NCI-H2227 (cell line): ENCODE measurements around the gene ZNF121.
"Not testable (repeated sequence)": the region's sequence is repeated elsewhere in the genome, so short reads cannot be mapped to it uniquely, and the experiment has no call there.

Source experiments
- DNase-seq: peaks from one replicate; lab custom pipeline; 2025; ENCODE audit not compliant: unreplicated experiment; lab: John Stamatoyannopoulos, UW

Gene ZNF121

DNA sequence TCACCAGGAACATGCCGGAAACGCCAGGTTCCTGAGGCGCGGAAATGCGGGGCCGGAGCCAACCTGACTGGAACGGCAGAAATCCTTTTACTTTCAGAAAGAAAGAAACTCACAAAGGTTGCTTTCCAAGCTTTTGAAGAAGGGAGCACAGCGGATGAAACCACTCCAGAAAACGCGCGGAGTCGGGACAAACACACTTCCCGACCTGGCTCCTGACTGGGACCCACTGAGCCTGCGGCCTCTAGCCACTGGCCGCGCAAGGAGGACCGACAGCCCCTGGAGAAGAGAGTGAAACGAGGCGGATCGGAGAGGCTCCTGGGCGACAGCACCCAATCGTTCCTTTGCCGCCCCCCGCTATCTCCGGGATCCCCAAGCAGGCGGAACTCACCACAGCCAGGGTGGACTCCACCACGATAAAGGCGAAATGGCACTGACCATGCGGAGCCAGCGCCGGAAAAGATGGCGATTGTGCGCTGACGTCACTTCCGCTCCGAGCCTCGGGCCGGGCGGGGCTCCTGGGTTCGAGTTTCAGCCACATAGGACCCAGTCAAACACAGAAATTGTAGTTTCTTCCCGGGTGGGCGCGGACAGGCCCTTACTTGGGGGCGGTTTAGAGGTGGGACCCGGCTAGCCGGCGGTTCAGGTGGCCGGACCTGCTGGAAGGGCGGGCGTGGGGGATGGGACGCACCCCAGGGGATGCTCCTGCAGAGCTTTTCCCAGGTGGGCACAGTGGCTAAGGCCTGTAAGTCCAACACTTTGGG lies at the start of gene ZNF121:
Gene ZNF121, minus strand, starts transcription at position 432 of the 761 bp plus-strand sequence. CDS start 16,407 bp downstream, outside the sequence.
- DNase-seq: peak; percentile 89

DNA sequence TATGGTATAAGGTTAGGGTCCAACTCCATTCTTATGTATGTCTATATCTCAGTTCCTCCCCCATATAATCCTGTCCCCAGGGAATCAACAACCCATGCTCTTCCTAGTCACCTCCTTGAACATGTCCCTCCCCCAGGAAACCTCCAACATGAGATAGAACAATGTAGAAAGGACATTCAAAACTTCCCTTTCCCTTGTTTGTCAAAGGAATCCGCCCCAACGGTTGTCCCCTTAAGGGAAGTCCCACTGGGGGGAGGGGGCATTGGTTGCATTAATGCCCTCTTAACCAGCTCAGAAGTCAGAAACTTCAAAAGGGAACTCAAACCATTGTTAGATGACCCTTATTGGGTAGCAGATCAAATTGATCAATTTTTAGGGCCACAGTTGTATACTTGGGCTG lies 43.6 kb upstream of the ZNF121 start:
- no peak for DNase-seq

DNA sequence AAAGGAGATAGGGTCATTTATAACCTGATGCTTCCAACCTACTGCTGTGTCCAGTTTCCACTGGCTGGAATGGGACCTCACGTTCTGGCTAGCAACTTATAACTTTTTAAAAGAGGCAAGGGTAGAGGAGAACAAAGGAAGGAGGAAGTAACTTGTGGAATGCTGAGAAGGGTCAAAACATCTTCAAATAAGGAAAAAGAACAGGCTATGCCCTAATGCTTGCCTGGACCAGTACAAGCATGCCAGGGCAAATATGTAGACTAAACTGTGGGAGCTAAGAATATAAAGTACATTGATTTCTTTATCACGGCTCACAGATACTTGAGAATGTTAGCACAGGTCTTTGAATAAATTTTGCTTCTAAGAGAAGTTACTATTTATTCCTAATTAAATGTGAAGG lies 38.2 kb upstream of the ZNF121 start:
- no peak for DNase-seq

DNA sequence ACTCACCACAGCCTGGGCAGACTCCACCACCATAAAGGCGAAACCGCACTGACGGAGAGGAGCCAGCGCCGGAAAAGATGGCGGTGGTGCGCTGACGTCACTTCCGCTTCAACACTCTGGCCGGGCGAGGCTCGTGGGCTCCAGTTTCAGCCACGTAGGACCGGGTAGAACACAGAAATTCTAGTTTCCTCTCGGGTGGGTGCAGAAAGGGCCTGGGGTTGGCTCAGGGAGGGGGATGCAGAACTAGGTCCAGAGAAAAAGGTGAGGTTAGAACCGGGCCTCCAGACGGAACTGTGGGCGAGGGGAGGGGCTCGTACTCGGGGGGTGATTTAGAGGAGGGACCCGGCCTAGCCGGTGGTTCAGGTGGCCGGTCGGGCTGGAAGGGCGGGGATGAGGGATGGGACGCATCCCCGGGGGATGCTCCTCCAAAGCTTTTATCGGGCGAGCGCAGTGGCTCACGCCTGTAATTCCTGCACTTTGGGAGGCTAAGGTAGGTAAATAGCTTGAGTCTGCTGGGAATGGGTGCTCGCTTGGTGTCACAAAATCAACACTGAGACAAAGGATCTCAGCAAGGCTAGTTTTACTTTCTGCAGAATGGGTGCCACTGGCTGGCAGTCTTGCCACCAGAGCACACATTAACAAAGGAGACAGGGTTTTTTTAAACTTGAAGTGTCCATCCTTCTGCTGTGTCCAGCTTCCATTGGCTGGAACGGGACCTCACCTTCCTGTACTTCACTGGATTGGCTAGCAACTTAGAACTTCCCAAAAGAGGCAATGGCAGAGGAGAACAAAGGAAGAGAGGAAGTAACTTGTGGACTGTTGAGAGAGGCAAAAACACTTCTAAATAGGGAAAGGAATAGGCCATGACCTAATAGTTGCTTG lies 37.1 kb upstream of the ZNF121 start, which contains the start of gene ZNF561:
Gene ZNF561, minus strand, starts transcription at position 77 of the 882 bp plus-strand sequence. CDS start 1,776 bp downstream, outside the sequence.
- DNase-seq: peak; percentile 86

DNA sequence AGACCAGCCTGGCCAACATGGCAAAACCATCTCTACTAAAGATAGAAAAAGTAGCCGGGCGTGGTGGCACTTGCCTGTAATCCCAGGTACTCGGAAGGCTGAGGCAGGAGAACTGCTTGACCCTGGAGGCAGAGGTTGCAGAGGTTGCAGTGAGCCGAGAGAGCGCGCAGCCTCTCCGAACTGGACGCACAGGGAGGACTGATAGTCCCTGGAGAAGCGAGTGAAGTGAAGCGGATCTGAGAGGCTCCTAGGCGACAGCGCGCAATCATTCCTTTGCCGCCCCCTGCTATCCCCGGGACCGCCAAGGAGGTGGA lies 36.5 kb upstream of the ZNF121 start:
- no peak for DNase-seq

DNA sequence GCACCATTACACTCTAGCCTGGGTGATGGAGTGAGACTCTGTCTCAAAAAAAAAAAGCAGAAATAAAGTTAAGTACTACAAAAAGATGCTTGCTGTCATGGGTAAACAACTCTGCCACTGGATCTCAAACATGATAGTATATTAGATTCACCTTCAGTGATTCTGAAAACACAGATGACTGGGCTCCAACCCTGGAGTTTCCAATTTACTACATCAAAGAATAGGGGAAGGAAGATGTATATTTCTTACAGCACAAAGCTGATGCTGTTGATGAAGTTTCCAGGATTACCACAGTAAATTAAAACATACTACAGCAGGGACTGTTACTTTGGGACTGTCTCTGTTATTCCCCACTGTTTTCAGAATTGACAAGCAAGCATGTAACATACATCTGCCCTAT lies 31.5 kb upstream of the ZNF121 start:
- no peak for DNase-seq

DNA sequence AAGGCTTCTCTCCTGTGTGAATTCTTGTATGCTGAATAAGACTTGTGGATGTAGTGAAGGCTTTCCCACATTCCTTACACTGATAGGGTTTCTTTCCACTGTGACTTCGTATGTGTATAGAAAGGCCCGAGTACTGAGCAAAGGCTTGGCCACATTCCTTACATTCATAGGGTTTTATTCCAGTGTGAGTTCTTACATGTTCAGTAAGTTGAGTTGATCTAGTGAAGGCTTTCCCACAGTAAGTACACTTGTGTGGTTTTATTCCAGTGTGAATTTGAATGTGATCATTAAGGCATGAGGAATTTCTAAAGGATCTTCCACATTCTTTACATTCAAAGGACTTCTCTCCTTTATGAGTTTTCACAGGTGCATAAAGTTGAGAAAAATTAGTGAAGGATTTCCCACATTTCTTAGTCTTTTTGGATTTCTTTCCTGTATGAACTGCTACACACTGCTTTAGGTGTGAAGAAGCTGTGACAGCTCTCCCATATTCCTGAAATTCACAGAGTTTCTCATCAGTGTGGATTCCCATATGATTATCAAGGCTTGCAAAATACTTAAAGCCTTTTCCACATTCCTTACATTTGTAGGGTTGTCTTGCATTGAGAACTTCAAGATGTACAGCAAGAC lies 26.3 kb upstream of the ZNF121 start:
- no peak for DNase-seq

DNA sequence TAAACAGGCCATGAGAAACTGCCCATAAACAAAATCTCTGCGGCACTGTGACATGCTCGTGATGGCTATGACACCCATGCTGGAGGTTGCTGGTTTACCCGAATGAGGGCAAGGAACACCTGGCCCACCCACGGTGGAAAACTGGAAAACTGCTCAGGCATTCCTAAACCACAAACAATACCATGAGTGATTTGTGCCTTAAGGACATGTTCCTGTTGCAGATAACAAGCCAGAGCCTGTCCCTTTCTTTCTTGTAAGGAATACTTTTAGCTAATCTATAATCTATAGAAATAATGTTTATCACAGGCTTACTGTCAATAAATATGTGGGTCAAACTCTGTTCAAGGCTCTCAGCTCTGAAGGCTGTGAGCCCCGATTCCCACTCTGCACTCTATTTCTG lies 24.6 kb upstream of the ZNF121 start:
- no peak for DNase-seq

DNA sequence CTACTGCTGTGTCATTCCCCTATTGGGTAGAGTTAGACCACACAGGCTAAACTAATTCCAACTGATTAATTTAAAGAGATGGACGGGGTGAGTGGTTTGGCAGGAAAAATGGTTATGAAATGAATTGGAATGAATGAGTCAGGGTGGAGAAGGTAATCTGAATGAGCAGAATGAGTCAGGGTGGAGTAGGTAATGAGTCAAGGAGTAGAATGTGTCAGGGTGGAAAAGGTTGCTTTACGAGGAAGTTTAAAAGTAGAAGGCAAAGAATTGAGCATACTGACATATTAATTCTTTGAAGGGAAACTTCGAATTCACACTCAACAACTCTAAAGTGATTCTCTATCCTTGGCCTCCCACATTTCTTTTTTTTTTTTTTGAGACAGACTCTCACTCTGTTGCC lies 12.7 kb upstream of the ZNF121 start:
- no peak for DNase-seq

DNA sequence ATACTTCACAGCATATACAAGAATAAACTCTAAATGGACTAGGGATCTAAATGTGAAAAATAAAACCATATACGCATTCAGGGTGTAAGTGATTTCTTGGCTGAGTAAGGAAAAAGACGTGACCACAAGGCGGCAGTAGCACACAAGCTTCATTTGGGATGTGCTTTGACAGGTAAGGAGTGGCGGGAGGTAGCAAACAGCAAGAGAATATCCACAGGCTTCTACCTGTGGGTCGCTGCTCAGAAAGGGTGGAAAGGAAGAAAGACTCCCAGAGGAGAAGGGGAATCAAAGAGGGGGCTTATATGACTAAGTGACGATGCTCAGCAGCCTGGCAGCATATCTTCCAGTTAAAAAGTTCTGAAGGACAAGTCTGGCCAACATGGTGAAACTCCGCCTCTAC lies 2.5 kb upstream of the ZNF121 start:
- peak; percentile 37 for DNase-seq

DNA sequence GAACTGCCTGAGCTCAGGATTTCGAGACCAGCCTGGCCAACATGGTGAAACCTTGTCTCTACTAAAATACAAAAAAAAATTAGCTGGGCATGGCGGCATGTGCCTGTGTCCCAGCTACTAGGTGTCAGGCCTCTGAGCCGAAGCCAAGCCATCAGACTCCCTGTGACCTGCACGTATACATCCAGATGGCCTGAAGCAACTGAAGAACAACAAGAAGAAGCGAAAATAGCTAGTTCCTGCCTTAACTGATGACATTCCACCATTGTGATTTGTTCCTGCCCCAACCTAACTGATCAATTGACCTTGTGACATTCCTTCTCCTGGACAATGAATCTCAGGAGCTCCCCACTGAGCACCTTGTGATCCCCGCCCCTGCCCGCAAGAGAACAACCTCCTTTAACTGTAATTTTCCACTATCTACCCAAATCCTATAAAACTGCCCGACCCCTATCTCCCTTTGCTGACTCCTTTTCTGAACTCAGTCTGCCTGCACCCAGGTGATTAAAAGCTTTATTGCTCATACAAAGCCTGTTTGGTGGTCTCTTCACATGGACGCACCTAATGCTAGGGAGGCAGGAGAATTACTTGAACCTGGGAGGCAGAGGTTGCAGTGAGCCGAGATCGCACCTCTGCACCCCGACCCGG lies 2.1 kb downstream of the ZNF121 start:
- not testable (repeated sequence) for DNase-seq

DNA sequence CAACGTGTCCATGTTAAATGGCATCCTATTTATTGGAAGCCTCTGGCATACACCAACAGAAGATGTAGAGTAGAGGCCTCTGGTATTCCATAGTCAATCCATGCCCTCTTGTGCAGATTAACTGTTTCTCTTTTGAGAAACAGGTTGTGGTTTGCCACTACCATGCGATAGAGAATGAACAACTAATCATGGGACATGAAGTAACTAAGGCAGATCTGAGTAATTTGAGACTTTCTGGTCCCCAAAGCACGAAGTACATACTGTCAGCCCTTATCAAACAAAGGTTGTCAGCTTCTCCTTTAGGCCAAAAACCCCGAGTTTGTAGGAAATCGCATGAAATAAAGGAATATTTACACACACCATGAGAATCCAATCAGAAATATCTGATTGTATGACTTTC lies 3.6 kb downstream of the ZNF121 start:
- DNase-seq: no peak

DNA sequence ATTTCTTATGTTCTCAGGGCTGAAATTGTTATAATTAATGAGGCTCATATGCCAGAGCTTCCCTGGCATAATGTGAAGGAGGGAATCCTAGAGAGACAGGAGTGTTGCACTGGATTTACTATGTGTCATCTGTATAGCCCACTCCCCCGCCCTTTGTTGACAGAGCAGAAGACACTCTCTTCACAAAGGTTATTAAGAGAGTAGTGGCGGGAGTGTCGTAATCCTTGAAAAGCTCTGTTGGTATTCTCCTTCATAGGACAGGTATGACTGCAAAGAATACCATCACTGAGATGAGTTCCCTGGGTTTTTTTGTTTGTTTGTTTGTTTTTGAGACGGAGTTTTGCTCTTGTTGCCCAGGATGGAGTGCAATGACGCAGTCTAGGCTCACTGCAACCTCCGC lies 14.0 kb downstream of the ZNF121 start:
- no peak for DNase-seq

DNA sequence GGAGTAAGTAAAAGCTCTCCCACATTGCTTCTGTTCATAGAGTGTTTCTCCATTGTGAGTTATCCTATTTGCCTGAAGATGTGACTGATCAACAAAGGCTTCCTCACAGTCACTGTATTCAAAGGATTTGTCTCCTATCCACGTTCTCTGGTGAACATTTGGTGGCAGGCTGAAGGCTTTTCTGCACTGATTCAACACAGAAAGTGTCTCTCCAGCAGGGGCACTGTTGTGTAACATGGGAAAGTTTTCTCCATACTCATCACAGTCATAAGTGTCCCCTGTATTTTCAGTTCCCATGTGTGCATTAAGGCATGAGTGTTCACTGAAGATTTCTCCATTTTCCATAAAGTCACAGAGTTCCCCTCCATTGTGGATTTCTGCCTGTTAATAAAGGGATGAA lies 17.6 kb downstream of the ZNF121 start:
- DNase-seq: no peak

DNA sequence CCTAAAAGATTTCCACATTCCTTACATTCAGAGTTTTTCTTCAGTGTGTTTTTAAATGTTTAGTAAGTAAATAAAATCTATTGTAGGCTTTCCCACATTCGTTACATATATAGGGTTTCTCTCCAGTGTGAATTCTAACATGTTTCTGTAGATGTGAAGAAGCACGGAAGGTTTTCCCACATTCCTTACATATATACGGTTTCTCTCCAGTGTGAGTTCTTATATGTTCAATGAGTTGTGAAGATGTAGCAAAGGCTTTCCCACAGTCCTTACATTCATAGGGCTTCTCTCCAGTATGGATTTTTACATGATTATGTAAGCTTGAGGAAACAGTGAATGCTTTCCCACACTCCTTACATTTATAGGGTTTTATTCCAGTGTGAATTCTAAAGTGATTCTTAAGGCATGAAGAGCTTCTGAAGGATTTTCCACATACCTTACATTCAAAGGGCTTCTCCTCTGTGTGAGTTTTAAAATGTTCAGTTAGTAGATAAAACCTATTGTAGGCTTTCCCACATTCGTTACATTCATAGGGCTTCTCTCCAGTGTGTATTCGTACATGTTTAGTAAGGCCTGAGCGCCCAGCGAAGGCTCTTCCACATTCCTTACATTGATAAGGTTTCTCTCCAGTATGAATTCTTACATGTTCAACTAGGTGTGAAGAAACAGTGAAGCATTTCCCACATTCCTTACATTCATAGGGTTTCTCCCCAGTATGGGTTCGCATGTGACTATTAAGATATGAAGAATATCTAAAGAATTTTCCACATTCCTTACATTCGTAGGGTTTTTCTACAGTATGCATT lies 18.2 kb downstream of the ZNF121 start:
- peak; percentile 5 for DNase-seq

DNA sequence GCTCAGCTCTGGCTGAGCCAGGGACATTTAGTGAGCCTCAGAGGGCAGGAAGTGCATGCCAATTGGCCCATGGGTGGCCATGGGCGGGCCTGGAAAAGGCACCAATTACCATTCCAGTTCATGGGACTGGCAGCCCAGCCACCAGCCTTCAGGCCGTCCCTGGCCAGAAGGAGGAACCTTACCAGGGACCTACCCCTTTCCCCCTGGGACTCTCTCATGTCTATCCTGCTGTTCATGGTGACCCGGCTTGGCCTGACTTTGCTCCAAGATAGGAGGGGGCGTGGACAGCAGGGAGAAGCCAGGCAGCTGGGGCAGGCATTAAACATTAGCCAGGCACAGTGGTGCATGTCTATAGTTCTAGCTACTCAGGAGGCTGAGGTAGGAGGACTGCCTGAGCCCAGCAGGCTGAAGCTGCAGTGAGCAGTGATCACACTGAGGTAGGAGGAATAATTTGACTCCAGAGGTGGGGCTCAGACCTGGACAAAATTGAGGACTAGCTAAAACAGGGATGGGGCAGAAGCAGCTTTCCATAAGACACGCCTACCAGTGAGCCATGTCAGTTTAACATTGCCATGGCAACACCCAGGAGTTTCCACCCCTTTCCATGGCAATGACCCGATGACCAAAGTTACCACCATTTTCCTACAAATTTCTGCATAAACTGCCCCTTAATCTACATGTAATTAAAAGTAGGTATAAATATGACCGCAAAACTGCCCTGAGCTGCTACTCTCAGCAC lies 31.6 kb downstream of the ZNF121 start:
- DNase-seq: no peak

DNA sequence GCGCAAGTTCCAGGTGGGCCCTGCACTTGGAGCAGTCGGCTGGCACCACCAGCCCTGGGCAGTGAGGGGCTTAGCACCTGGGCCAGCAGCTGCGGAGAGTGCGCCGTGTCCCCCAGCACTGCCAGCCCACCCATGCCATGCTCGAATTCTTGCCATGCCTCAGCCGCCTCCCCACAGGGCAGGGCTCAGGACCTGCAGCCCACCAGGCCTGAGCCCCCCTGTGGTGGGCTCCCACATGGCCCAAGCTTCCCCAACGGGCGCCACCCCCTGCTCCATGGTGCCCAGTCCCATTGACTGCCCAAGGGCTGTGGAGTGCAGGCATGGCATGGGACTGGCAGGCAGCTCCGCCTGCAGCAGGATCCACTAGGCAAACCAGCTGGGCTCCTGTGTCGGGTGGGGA lies 36.4 kb downstream of the ZNF121 start:
- DNase-seq: no peak

DNA sequence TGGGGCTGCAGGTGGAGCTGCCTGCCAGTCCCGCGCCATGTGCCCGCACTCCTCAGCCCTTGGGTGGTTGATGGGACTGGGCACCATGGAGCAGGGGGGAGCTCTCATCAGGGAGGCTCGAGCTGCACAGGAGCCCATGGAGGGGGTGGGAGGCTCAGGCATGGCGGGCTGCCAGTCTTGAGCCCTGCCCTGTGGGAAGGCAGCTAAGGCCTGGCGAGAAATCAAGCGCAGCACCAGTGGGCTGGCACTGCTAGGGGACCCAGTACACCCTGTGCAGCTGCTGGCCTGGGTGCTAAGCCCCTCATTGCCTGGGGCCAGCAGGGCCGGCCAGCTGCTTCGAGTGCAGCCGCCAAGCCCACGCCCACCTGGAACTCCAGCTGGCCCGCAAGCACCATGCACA lies 43.0 kb downstream of the ZNF121 start:
- DNase-seq: not testable (repeated sequence)

DNA sequence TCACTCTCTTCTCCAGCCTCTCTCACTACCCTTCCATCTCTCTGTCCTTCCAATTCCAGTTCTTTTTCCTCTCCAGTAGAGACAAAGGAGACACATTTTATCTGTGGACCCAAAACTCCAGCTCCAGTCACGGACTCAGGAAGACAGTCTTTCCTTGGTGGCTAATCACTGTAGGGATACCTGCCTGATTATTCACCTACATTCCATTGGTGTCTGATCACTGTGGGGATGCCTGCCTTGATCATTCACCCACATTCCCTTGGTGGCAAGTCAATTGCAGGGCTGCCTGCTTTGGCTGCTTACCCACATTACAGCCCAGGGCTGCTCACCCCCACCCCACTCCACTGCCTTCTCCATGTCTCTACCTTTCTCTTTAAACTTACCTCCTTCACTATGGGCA lies 44.4 kb downstream of the ZNF121 start:
- DNase-seq: not testable (repeated sequence)

DNA sequence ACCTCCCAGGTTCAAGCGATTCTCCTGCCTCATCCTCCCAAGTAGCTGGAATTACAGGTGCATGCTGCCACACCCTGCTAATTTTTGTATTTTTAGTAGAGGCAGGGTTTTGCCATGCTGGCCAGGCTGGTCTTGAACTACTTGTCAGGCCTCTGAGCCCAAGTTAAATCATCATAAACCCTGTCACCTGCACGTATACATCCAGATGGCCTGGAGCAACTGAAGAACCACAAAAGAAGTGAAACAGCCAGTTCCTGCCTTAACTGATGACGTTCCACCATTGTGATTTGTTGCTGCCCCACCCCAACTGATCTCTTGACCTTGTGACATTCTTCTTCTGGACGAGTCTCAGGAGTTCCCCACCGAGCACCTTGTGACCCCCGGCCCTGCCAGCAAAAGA lies 45.1 kb downstream of the ZNF121 start:
- not testable (repeated sequence) for DNase-seq
